Naive B cell (primary cell): ENCODE results near the gene SPATA9. TPM values are rescaled to one million over a fixed set of nuclear protein-coding genes. Genes with fewer than 3 reads are reported as not detected.
"Not testable (repeated sequence)": the region's sequence is repeated elsewhere in the genome, so short reads cannot be mapped to it uniquely, and the experiment has no call there.

ENCODE experiments used
- ATAC-seq, 2 donors: fragments of 150-1000 bp; cut with Tn5 transposase; 2 replicates each; pipeline ENCODE4 v1.10.0; 2021; ENCODE audit warnings: low read depth in 2 of 2, mild to moderate bottlenecking in 2 of 2, moderate library complexity in 2 of 2
- DNase-seq: peaks from one replicate; pipeline ENCODE4 v3.0.0; 2022
- H3K27ac Mint-ChIP-seq, 6 donors: one replicate each; pipeline ENCODE4 v1.8.0; 2020 to 2022; ENCODE audit warnings: mild to moderate bottlenecking in 6 of 6, mixed read lengths in 6 of 6, moderate library complexity in 5 of 6, inconsistent platforms in 2 of 6
- H3K27me3 Mint-ChIP-seq, 3 donors: one replicate each; pipeline ENCODE4 v1.8.0; 2021 to 2022; ENCODE audit warnings: mixed read lengths in 3 of 3, mild to moderate bottlenecking in 1 of 3
- H3K36me3 Mint-ChIP-seq, 2 donors: one replicate each; pipeline ENCODE4 v1.8.0; 2020 to 2022; ENCODE audit warnings: mixed read lengths in 2 of 2, inconsistent platforms in 1 of 2, mild to moderate bottlenecking in 1 of 2
- H3K4me1 Mint-ChIP-seq, 3 donors: one replicate each; pipeline ENCODE4 v1.8.0; 2020 to 2022; ENCODE audit warnings: mixed read lengths in 3 of 3, inconsistent platforms in 1 of 3, mild to moderate bottlenecking in 1 of 3, moderate library complexity in 1 of 3
- H3K4me3 Mint-ChIP-seq, 8 donors: one replicate each; pipeline ENCODE4 v1.8.0; 2020 to 2022; ENCODE audit warnings: mild to moderate bottlenecking in 8 of 8, mixed read lengths in 8 of 8, moderate library complexity in 8 of 8, inconsistent platforms in 2 of 8
- H3K9me3 Mint-ChIP-seq, 7 donors: one replicate each; pipeline ENCODE4 v1.8.0; 2020 to 2022; ENCODE audit warnings: mixed read lengths in 7 of 7, mild to moderate bottlenecking in 5 of 7, inconsistent platforms in 2 of 7, moderate library complexity in 1 of 7
- polyA plus RNA-seq, 6 donors: library from polyadenylated mRNA; unstranded; fragments of 300-500 nt; fragmentation: Illumina TruSeq; gene quantifications; one replicate each; pipeline ENCODE4 v1.2.3, GENCODE V29; 2021; ENCODE audit warnings: low read depth in 6 of 6

SPATA9 gene
- polyA plus RNA-seq, 6 donors from 2014 or later: not detected

DNA sequence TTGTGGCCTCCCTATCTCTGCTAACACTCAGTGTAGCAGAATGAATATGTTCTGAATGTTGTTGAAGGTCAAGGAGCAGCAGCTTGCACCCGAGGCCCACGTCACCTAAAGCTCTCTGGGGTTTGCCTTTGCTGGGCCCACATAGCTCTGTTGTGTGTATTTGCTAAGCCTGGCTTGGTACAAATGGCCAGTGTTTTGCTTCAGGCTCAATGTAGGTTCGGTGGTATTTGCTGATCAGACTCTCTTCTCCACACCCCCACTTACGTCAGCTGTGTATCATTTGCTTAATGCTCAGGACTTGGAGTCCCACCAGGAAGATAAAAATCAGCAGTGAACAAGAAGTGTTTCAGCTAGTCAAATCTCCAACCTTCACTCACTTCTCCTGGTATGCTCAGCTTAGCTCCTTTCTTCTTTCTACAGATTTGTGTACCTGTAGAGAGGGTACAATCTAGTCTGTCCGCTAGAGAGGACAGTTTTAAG is 41.0 kb downstream of the SPATA9 start:
- Mint-ChIP-seq H3K4me1 (peaks cover 6 to 15% (median 8%) of the 10 kb centered on the region in 3 donors), H3K27ac (no peak overlapping the region), H3K36me3 (no peaks in the 10 kb centered on the region), H3K27me3 (peaks cover 4 to 11% (median 10%) of the 10 kb centered on the region in 3 donors), H3K9me3 (no peaks in the 10 kb centered on the region), H3K4me3 (no peak overlapping the region)
- ATAC-seq (no peak), DNase-seq (no peak)

DNA sequence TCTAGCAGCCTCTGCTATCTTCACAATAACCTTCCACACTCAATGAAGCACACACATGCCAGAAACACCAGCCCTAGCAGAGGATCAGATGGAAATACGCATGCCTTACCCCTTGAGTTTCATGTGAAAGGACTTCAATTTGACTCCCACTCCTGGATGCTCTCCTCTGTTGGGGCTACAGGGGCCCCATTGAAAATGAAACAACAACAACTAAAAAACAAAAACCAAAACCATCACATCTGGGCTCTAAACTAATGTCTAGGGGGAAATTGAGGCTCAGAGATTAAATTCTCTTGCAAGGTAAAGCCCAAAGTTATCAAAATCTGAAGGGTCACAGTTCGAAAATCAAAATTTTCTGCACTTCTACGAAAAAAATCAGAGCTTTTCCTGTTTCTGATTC is 44.2 kb downstream of the SPATA9 start:
- Mint-ChIP-seq H3K4me3 (no peak overlapping the region), H3K36me3 (no peaks in the 10 kb centered on the region), H3K9me3 (peaks cover 0 to 1% (median 0%) of the 10 kb centered on the region in 7 donors), H3K27ac (no peak overlapping the region), H3K27me3 (peaks cover 4 to 11% (median 10%) of the 10 kb centered on the region in 3 donors), H3K4me1 (no peaks in the 10 kb centered on the region)
- ATAC-seq (no peak), DNase-seq (no peak)

DNA sequence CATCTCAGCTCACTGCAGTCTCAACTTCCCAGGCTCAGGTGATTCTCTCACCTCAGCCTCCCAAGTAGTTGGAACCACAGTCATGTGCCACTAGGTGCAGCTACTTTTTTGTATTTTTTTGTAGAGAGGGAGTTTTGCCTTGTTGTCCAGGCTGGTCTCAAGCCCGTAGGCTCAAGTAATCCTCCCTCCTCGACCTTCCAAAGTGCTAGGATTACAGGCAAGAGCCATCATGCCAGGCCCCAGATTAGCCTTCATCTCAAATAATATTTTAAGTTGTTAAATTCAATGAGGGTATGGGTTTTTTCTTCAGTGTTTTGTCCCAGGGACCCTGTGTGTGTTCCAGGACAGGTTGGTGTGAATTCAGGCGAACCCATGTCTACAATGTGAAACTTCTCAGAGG is 48.7 kb downstream of the SPATA9 start:
- H3K27me3 Mint-ChIP-seq: peaks cover 4 to 10% (median 5%) of the 10 kb centered on the region in 3 donors
- no peak overlapping the region for H3K4me3 Mint-ChIP-seq
- no peak for ATAC-seq
- no peak for DNase-seq
- H3K9me3 Mint-ChIP-seq: peaks cover 0 to 10% (median 9%) of the 10 kb centered on the region in 7 donors
- peaks cover 10 to 15% (median 13%) of the 10 kb centered on the region in 3 donors for H3K4me1 Mint-ChIP-seq
- peaks cover 0 to 5% of the 10 kb centered on the region in 2 donors for H3K36me3 Mint-ChIP-seq
- H3K27ac Mint-ChIP-seq: peak overlapping the region in 1 of 6 donors; percentile 74

DNA sequence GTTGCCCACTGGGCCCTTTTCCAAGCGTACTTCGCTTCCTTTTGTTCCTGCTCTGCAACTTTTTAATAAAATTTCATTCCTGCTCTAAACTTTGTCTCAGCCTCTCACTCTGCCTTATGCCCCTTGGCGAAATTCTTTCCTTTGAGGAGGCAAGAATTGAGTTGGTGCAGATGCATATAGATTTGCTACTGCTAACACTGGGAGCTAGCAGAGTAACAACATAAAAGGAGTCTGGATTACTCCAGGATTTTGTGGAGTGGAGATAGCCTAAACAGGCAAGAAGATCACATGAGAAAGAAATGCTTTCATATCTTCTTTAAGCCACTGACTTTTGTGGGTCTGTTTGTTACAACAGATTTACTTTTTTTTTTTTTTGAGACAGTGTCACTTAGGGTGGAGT is 49.1 kb downstream of the SPATA9 start:
- Mint-ChIP-seq H3K36me3 (peaks cover 0 to 5% of the 10 kb centered on the region in 2 donors), H3K27me3 (peaks cover 3 to 6% (median 4%) of the 10 kb centered on the region in 3 donors), H3K4me3 (no peak overlapping the region), H3K9me3 (peaks cover 0 to 10% (median 9%) of the 10 kb centered on the region in 7 donors), H3K27ac (peak overlapping the region in 1 of 6 donors; percentile 74), H3K4me1 (peaks cover 10 to 15% (median 13%) of the 10 kb centered on the region in 3 donors)
- DNase-seq: no peak
- no peak for ATAC-seq

DNA sequence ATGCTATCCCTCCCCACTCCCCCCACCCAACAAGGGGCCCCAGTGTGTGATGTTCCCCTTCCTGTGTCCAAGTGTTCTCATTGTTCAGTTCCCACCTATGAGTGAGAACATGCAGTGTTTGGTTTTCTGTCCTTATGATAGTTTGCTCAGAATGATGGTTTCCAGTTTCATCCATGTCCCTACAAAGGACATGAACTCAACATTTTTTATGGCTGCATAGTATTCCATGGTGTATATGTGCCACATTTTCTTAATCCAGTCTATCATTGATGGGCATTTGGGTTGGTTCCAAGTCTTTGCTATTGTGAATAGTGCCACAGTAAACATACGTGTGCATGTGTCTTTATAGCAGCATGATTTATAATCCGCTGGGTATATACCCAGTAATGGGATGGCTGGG is 49.8 kb downstream of the SPATA9 start:
- not testable (repeated sequence) for H3K4me3 Mint-ChIP-seq, DNase-seq, H3K27me3 Mint-ChIP-seq, H3K27ac Mint-ChIP-seq, H3K36me3 Mint-ChIP-seq, ATAC-seq
- Mint-ChIP-seq H3K4me1 (peaks cover 10 to 15% (median 13%) of the 10 kb centered on the region in 3 donors), H3K9me3 (peaks cover 0 to 10% (median 9%) of the 10 kb centered on the region in 7 donors)

DNA sequence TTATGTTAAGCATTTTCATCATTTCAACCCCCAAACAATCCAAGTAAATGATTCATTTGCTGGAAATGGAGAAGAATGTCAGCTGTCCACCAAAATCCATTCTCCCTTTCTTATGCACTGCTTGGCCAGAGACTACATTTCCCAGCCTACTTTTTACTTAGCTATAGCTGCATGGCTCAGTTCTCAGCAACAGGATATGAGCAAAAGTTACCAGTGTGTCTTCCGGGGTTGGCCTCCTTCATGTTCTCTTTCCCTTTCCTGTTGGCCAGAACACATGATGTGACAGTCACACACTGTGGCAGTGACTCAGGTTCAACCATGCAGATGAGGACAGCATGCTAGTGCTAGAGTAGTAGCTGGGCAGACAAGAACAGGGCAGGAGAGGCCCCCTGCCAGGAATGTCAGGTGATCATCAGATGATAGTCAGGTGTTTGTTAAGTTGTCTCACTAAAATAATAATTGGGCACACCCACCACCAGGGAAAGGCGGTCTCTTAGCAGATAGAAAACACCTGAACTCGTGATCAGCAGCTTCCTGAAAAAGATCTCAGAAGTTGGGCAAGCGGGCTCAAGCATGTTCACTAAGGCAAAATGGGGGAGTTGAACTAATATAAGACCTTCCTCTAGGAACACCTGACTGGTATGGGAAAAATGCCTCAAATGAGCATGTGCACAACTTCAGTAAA is 50.7 kb downstream of the SPATA9 start:
- peak; percentile 46 for DNase-seq
- H3K9me3 Mint-ChIP-seq: peaks cover 0 to 10% (median 9%) of the 10 kb centered on the region in 7 donors

DNA sequence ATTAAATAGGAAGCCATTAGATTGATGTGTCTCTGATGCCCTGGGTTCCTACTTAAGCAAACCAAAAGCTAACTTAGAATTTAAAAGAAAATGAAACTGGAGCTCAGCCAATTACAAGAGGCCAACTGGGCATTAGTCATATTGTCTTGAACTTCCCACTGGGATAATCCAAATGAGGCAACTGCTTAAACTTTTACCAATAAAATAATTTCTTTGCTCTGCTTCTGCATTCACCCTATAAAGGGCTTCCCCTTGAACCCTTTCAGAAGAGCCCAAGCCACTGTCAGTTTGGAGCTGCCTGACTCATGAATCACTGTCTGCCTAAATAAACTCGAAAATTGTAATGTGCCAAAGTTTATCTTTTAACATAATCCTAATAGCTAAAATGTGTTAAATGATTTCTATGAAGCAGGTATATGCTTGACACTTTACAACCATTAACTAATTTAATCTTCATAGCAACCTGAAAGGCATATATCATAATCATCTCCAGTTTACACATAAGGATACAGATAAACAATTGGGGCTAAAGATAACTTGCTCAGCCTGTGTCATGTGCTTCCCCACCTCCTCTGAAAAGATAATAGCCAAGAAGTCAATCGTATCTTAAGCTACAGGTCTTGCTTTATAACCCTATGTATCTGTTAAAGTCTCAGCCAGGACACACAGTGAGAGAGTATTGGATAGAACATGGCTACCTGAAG is 51.4 kb downstream of the SPATA9 start:
- Mint-ChIP-seq H3K4me1 (peaks cover 10 to 15% (median 13%) of the 10 kb centered on the region in 3 donors), H3K4me3 (no peak overlapping the region), H3K9me3 (peaks cover 0 to 10% (median 9%) of the 10 kb centered on the region in 7 donors), H3K36me3 (peaks cover 0 to 5% of the 10 kb centered on the region in 2 donors), H3K27ac (peak overlapping the region in 1 of 6 donors; percentile 3), H3K27me3 (no peaks in the 10 kb centered on the region)
- ATAC-seq: no peak
- no peak for DNase-seq

More for the DNA sequence above, 50.7 kb downstream of the SPATA9 start:
- Mint-ChIP-seq H3K36me3 (peaks cover 0 to 5% of the 10 kb centered on the region in 2 donors), H3K27ac (peak overlapping the region; percentile 3 to 95 (median 87)), H3K4me1 (peaks cover 10 to 15% (median 13%) of the 10 kb centered on the region in 3 donors), H3K27me3 (no peaks in the 10 kb centered on the region), H3K4me3 (peak overlapping the region in 1 of 8 donors; percentile 9)
- ATAC-seq: peak; percentile 98 to 99

DNA sequence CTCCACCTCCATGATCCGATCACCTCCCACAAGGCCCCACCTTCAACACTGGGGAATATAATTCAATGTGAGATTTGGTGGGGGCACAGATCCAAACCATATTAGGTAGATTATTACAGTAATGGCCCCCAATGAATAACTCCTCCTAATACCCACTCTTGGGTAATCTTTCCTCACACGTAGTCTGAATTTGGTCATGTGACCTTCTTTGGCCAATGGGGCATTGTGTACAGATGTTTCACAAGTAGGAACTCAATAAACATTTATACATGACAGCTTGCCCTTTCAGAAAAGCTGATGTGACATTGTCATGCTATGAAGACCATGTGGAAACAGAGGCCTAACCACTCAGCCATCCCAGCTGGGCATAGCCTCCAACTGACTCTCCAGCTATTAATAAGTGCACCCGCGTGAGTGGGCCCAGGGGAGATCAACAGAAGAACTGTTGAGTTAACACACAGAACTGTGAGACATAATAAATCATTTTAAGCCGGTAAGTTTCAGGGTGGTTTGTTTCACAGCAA is 52.3 kb downstream of the SPATA9 start:
- Mint-ChIP-seq H3K4me3 (no peak overlapping the region), H3K4me1 (peaks cover 10 to 15% (median 13%) of the 10 kb centered on the region in 3 donors), H3K36me3 (peaks cover 0 to 5% of the 10 kb centered on the region in 2 donors), H3K27me3 (no peaks in the 10 kb centered on the region), H3K27ac (no peak overlapping the region), H3K9me3 (peaks cover 0 to 10% (median 9%) of the 10 kb centered on the region in 7 donors)
- DNase-seq: no peak
- ATAC-seq: no peak

DNA sequence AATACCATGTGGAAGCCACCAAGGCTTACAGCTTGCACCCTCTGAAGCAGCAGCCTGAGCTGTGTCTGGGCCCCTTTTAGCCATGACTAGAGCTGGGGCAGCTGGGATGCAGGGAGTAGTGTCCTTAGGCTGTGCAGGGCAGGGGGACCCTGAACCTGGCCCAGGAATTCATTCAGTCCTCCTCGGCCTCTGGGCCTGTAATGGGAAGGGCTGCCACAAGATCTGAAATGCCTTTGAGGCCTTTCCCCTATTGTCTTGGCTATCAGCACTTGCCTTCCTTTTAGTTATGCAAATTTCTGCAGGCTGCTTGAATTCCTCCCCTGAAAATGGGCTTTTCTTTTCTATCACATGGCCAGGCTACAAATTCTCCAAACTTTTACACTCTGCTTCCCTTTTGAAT is 53.9 kb downstream of the SPATA9 start:
- Mint-ChIP-seq H3K9me3 (peaks cover 0 to 10% (median 9%) of the 10 kb centered on the region in 7 donors), H3K36me3 (peaks cover 0 to 5% of the 10 kb centered on the region in 2 donors), H3K27ac (no peak overlapping the region), H3K27me3 (no peaks in the 10 kb centered on the region), H3K4me1 (peaks cover 10 to 15% (median 13%) of the 10 kb centered on the region in 3 donors), H3K4me3 (no peak overlapping the region)
- ATAC-seq: no peak
- DNase-seq: no peak

DNA sequence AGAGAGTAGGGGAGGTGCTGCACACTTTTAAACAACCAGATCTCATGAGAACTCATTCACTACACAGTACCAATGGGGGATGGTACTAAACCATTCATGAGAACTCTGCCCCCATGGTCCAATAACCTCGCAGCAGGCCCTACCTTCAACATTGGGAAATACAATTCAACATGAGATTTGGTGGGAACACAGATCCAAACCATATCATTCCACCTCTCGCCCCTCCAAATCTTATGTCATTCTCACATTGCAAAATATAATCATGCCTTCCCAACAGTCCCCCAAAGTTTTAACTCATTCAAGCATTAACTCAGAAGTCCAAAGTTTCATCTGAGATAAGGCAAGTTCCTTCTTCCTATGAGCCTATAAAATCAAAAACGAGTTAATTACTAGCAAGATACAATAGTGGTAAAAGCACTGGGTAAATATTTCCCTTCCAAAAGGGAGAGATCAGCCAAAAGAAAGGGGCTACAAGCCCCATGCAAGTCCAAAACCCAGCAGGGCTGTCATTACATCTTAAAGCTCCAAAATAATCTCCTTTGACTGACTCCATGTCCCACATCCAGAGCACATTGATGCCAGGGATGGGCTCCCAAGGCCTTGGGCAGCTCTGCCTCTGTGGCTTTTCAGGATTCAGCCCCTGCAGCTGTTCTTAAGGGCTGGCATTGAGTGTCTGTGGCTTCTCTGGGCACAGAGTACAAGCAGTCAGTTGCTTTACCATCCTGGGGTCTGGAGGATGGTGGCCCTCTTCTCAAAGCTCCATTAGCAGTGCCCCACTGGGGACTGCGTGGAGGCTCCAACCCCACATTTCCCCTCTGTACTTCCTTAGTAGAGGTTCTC is 54.6 kb downstream of the SPATA9 start:
- DNase-seq (no peak), ATAC-seq (no peak)
- no peak overlapping the region for H3K4me3 Mint-ChIP-seq
- peaks cover 0 to 5% of the 10 kb centered on the region in 2 donors for H3K36me3 Mint-ChIP-seq
- peaks cover 10 to 15% (median 13%) of the 10 kb centered on the region in 3 donors for H3K4me1 Mint-ChIP-seq
- peaks cover 0 to 9% (median 6%) of the 10 kb centered on the region in 7 donors for H3K9me3 Mint-ChIP-seq
- no peaks in the 10 kb centered on the region for H3K27me3 Mint-ChIP-seq
- no peak overlapping the region for H3K27ac Mint-ChIP-seq

DNA sequence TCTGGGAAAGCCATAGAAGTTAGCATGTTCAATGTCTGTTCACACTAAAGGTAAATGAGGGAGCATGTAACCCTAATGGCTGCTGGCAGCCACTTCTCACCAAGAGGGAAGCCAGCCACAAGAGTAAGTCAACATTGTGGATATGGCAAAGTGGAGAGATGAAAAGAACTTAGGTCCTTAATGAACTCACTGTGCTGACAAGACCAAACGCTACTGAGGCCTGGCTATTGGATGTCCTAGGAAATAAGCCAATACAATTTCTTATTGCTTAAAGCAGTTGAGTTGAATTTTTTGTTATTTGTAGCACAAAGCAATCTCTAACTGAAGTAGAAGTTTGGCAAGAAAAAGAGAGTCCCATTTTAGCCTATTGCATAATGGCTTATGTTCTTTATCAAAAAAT is 56.1 kb downstream of the SPATA9 start:
- Mint-ChIP-seq H3K36me3 (no peaks in the 10 kb centered on the region), H3K4me1 (peaks cover 15 to 16% (median 16%) of the 10 kb centered on the region in 3 donors), H3K9me3 (no peaks in the 10 kb centered on the region), H3K27ac (peak overlapping the region in 1 of 6 donors; percentile 23), H3K27me3 (no peaks in the 10 kb centered on the region), H3K4me3 (no peak overlapping the region)
- no peak for DNase-seq
- ATAC-seq: no peak

DNA sequence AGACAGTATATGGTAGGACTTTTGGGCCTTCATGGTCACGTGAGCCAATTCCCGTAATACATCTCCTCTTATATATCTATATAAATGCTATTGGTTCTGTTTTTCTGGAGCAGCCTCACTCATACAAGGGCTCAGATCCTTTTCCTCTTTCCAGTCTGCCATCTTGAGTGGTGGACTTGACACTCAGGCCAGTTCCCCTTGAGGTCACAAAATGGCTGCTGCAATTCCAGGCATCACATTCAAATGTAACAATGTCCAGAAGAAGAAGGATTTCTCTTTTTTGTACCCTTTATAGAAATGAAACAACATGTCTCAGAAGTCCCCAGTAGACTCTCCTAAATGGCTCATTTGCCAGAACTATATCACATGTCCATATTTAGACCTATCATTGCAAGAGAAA is 58.4 kb downstream of the SPATA9 start:
- ATAC-seq (no peak), DNase-seq (no peak)
- no peaks in the 10 kb centered on the region for H3K36me3 Mint-ChIP-seq
- H3K4me3 Mint-ChIP-seq: peak overlapping the region in 1 of 8 donors; percentile 36
- no peaks in the 10 kb centered on the region for H3K9me3 Mint-ChIP-seq
- H3K4me1 Mint-ChIP-seq: peaks cover 22 to 25% (median 22%) of the 10 kb centered on the region in 3 donors
- no peaks in the 10 kb centered on the region for H3K27me3 Mint-ChIP-seq
- peak overlapping the region in 1 of 6 donors; percentile 13 for H3K27ac Mint-ChIP-seq

DNA sequence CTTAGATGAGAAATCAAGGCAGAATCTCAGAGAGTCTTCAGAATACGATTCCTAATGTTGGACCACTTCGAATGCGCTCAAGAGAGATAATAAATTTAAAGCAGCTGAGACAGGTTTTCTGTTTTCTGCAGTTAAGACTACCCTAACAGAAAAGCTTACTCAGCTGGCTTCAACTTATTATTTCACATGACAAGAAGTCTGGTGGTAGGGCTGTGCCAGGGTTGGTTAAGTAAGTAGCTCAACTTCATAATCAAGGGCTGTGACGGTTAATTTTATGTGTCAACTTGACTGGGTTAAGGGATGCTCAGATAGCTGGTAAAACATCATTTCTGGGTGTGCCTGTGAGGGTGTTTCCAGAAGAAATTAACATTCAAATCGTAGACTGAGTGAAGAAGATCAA is 59.1 kb downstream of the SPATA9 start:
- H3K9me3 Mint-ChIP-seq: no peaks in the 10 kb centered on the region
- no peak overlapping the region for H3K27ac Mint-ChIP-seq
- peak overlapping the region in 2 of 8 donors; percentile 9 to 36 for H3K4me3 Mint-ChIP-seq
- no peaks in the 10 kb centered on the region for H3K36me3 Mint-ChIP-seq
- H3K4me1 Mint-ChIP-seq: peaks cover 22 to 26% (median 25%) of the 10 kb centered on the region in 3 donors
- DNase-seq (no peak), ATAC-seq (no peak)
- no peaks in the 10 kb centered on the region for H3K27me3 Mint-ChIP-seq
